Vagina (tissue), 2 donors: ENCODE results near the gene IL1RAPL1.

Experiments used
- POLR2A ChIP-seq, 2 donors: fragments of 450-650 bp; IDR thresholded peaks; one replicate each; pipeline ENCODE4 v1.6.1; 2017; ENCODE audit warnings: antibody characterized with exemption in 2 of 2, mild to moderate bottlenecking in 2 of 2, moderate library complexity in 2 of 2
- POLR2AphosphoS5 ChIP-seq, 2 donors: sonication (generic); formaldehyde crosslinking; IDR thresholded peaks; one replicate each; pipeline ENCODE4 v1.9.0; 2017; ENCODE audit warnings: antibody characterized with exemption in 2 of 2, mild to moderate bottlenecking in 2 of 2, low read depth in 1 of 2; ENCODE audit not compliant: insufficient read depth in 1 of 2
- TF ChIP-seq, protein P1 (sequence below), 3 experiments: fragments of 450-650 bp in 2 of 3; fragments of 200-600 bp in 1 of 3; sonication (generic) in 1 of 3; IDR thresholded peaks; one replicate each; pipeline ENCODE4 v1.5.1; 2017 to 2019; ENCODE audit warnings: antibody characterized with exemption in 3 of 3, mild to moderate bottlenecking in 2 of 3, moderate library complexity in 2 of 3

DNA sequence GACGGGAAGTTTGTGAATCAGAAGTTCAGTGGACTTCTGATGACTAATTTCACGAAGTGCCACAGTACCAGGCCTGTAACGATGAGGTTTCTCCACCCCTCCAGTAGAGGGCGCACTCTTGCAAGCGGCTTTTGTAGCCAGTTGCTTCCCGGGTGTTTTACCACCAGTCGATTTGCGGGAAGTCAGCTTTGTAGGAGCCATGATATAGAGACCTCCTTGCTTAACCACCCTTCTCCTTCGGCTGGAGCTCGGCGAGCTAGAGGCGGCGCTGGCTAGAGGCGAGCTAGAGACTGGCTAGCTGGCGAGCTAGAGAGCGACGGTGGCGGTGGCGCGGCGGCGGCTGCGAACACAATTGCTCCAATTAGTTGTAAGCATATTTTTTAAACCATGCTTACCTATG is 72.0 kb downstream of the IL1RAPL1 start:
- TF ChIP-seq, protein P1, sequence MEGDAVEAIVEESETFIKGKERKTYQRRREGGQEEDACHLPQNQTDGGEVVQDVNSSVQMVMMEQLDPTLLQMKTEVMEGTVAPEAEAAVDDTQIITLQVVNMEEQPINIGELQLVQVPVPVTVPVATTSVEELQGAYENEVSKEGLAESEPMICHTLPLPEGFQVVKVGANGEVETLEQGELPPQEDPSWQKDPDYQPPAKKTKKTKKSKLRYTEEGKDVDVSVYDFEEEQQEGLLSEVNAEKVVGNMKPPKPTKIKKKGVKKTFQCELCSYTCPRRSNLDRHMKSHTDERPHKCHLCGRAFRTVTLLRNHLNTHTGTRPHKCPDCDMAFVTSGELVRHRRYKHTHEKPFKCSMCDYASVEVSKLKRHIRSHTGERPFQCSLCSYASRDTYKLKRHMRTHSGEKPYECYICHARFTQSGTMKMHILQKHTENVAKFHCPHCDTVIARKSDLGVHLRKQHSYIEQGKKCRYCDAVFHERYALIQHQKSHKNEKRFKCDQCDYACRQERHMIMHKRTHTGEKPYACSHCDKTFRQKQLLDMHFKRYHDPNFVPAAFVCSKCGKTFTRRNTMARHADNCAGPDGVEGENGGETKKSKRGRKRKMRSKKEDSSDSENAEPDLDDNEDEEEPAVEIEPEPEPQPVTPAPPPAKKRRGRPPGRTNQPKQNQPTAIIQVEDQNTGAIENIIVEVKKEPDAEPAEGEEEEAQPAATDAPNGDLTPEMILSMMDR (IDR thresholded peaks at IDR 0.05), result no peak
- no peak for TF ChIP-seq POLR2A (IDR thresholded peaks at IDR 0.05)
- TF ChIP-seq POLR2AphosphoS5 (IDR thresholded peaks at IDR 0.05; ENCODE audit: insufficient read depth in 1 of 2, low read depth in 1 of 2), result no peak
